Measurements from ENCODE around the gene PNPLA1.

The PNPLA1 gene

GRCh38 chr6:36246506-36247268 lies 23.2 kb upstream of the PNPLA1 start:
- TF ChIP-seq TAF1 (IDR thresholded peaks at IDR 0.05; ENCODE audit: borderline replicate concordance, insufficient read depth, low read length) (no peak), FOXP2 (optimal IDR thresholded peaks at IDR 0.05; ENCODE audit: borderline replicate concordance, extremely low read depth, extremely low read length, insufficient read depth) (no peak), REST (IDR thresholded peaks at IDR 0.05; ENCODE audit: insufficient read depth in 1 of 2, low read depth in 2 of 2, low read length in 2 of 2) (no peak), SIN3A (IDR thresholded peaks at IDR 0.05; ENCODE audit: borderline replicate concordance, insufficient read depth, low read length) (no peak), POLR2AphosphoS5 (IDR thresholded peaks at IDR 0.05; ENCODE audit: low read depth, low read length) (no peak)

- TF ChIP-seq TAF1 (IDR thresholded peaks at IDR 0.05; ENCODE audit: borderline replicate concordance, insufficient read depth, low read length) = no peak
- no peak for TF ChIP-seq SIN3A (IDR thresholded peaks at IDR 0.05; ENCODE audit: borderline replicate concordance, insufficient read depth, low read length)
- no peak for TF ChIP-seq FOXP2 (optimal IDR thresholded peaks at IDR 0.05; ENCODE audit: borderline replicate concordance, extremely low read depth, extremely low read length, insufficient read depth)
- TF ChIP-seq REST (IDR thresholded peaks at IDR 0.05; ENCODE audit: insufficient read depth in 1 of 2, low read depth in 2 of 2, low read length in 2 of 2) = no peak
- no peak for TF ChIP-seq POLR2AphosphoS5 (IDR thresholded peaks at IDR 0.05; ENCODE audit: low read depth, low read length)
These were observed 22.2 kb upstream of the PNPLA1 start for GRCh38 chr6:36247693-36248092.

- TF ChIP-seq REST (IDR thresholded peaks at IDR 0.05; ENCODE audit: insufficient read depth in 1 of 2, low read depth in 2 of 2, low read length in 2 of 2) (no peak), SIN3A (IDR thresholded peaks at IDR 0.05; ENCODE audit: borderline replicate concordance, insufficient read depth, low read length) (no peak)
These were observed 20.9 kb upstream of the PNPLA1 start for GRCh38 chr6:36248980-36249379.

- no peak for TF ChIP-seq FOXP2 (optimal IDR thresholded peaks at IDR 0.05; ENCODE audit: borderline replicate concordance, extremely low read depth, extremely low read length, insufficient read depth)
- TF ChIP-seq SIN3A (IDR thresholded peaks at IDR 0.05; ENCODE audit: borderline replicate concordance, insufficient read depth, low read length) = no peak
- TF ChIP-seq POLR2AphosphoS5 (IDR thresholded peaks at IDR 0.05; ENCODE audit: low read depth, low read length) = no peak
- TF ChIP-seq TAF1 (IDR thresholded peaks at IDR 0.05; ENCODE audit: borderline replicate concordance, insufficient read depth, low read length) = no peak
- no peak for TF ChIP-seq REST (IDR thresholded peaks at IDR 0.05; ENCODE audit: insufficient read depth in 1 of 2, low read depth in 2 of 2, low read length in 2 of 2)
These were observed 20.3 kb upstream of the PNPLA1 start for GRCh38 chr6:36249536-36249935.

GRCh38 chr6:36252005-36252404 lies 17.9 kb upstream of the PNPLA1 start:
- TF ChIP-seq SIN3A (IDR thresholded peaks at IDR 0.05; ENCODE audit: borderline replicate concordance, insufficient read depth, low read length) (no peak), FOXP2 (optimal IDR thresholded peaks at IDR 0.05; ENCODE audit: borderline replicate concordance, extremely low read depth, extremely low read length, insufficient read depth) (no peak)

Measured in PFSK-1 (cell line).